ENCODE results near the gene ROS1. TPM values are rescaled to one million over a fixed set of nuclear protein-coding genes. Genes with fewer than 3 reads are reported as not detected.

The ROS1 gene
- polyA plus RNA-seq, 1 experiment, result not detected

GRCh38 chr6:117359581-117359980 is 66.2 kb downstream of the ROS1 start:
- Histone ChIP-seq H3K27ac (ENCODE audit: low read depth, low read length) (no peak overlapping the region), H3K27me3 (ENCODE audit: control insufficient read depth, insufficient read depth, low read length) (no peaks in the 10 kb centered on the region), H3K9me3 (ENCODE audit: control insufficient read depth, insufficient read depth, low read length) (no peaks in the 10 kb centered on the region), H3K4me3 (ENCODE audit: low read depth, low read length) (no peak overlapping the region)
- ChIA-PET CTCF (no interaction called here), POLR2A (no interaction called here)
- no peak for DNase-seq (ENCODE audit: low read depth, low spot score)
- TF ChIP-seq, protein P1, sequence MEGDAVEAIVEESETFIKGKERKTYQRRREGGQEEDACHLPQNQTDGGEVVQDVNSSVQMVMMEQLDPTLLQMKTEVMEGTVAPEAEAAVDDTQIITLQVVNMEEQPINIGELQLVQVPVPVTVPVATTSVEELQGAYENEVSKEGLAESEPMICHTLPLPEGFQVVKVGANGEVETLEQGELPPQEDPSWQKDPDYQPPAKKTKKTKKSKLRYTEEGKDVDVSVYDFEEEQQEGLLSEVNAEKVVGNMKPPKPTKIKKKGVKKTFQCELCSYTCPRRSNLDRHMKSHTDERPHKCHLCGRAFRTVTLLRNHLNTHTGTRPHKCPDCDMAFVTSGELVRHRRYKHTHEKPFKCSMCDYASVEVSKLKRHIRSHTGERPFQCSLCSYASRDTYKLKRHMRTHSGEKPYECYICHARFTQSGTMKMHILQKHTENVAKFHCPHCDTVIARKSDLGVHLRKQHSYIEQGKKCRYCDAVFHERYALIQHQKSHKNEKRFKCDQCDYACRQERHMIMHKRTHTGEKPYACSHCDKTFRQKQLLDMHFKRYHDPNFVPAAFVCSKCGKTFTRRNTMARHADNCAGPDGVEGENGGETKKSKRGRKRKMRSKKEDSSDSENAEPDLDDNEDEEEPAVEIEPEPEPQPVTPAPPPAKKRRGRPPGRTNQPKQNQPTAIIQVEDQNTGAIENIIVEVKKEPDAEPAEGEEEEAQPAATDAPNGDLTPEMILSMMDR (IDR thresholded peaks at IDR 0.05; ENCODE audit: low read depth, low read length), result no peak

DNA sequence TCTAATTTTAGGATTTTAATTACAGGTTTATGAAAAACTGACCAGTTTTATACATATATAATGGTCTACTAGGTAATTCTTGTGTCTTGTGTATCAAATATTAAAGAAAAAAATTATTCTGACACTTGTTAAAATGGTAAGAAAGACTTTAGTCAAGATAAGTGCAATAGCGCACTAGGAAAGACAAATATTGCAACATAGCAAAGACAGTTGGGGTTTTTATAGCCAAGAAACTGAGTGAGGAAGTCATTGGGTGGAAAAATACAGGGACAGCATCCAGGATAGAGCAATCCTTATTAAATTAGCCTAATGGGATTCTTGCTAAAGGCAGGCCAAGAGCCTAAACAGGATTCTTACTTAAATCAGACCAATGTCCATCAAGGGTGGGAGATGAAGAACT is 71.1 kb downstream of the ROS1 start:
- no peaks in the 10 kb centered on the region for H3K27me3 ChIP-seq (ENCODE audit: control insufficient read depth, insufficient read depth, low read length)
- H3K9me3 ChIP-seq (ENCODE audit: control insufficient read depth, insufficient read depth, low read length), result no peaks in the 10 kb centered on the region
- H3K27ac ChIP-seq (ENCODE audit: low read depth, low read length), result no peak overlapping the region
- H3K4me3 ChIP-seq (ENCODE audit: low read depth, low read length), result no peak overlapping the region
- TF ChIP-seq, protein P1 (IDR thresholded peaks at IDR 0.05; ENCODE audit: low read depth, low read length), result no peak
- ChIA-PET POLR2A (no interaction called here), CTCF (interaction anchor here (0.7 to 0.8 kb wide), 2 partner anchors 95 to 250 kb away, joined by 3 read pairs; no protein-coding TSS in a partner anchor)
- DNase-seq (ENCODE audit: low read depth, low spot score), result no peak

GRCh38 chr6:117352466-117353081 is 73.2 kb downstream of the ROS1 start:
- ChIA-PET CTCF (interaction anchor here (0.7 to 3.7 kb wide), 5 partner anchors 11 to 477 kb away, joined by 3 to 42 read pairs (median 3); no protein-coding TSS in a partner anchor), POLR2A (no interaction called here)
- no peak for DNase-seq (ENCODE audit: low read depth, low spot score)
- H3K4me3 ChIP-seq (ENCODE audit: low read depth, low read length), result no peak overlapping the region
- H3K9me3 ChIP-seq (ENCODE audit: control insufficient read depth, insufficient read depth, low read length), result no peaks in the 10 kb centered on the region
- TF ChIP-seq, protein P1 (IDR thresholded peaks at IDR 0.05; ENCODE audit: low read depth, low read length), result peak; percentile 62
- no peaks in the 10 kb centered on the region for H3K27me3 ChIP-seq (ENCODE audit: control insufficient read depth, insufficient read depth, low read length)
- no peak overlapping the region for H3K27ac ChIP-seq (ENCODE audit: low read depth, low read length)

DNA sequence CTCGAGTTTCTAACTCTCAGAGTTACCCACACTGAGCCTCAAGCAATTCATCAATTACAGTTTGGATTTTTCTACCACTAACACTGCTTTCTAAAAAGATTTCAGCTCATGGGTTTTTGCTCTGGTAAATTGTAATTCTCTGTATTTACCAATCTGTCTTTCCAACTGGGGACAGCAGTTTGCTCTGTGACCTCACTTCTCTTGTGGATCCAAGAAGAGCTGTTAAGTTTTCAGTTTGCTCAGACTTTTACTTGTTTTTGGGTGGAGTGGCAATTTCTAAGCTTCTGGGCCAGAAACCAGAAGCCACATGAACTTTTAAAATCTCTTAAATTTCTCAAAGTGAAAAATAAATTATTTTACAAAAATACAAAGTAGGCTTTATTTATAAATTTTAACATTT is 74.2 kb downstream of the ROS1 start:
- no peaks in the 10 kb centered on the region for H3K9me3 ChIP-seq (ENCODE audit: control insufficient read depth, insufficient read depth, low read length)
- ChIA-PET POLR2A (no interaction called here), CTCF (interaction anchor here (0.9 to 3.7 kb wide), 5 partner anchors 10 to 479 kb away, joined by 3 to 42 read pairs (median 5); no protein-coding TSS in a partner anchor)
- H3K4me3 ChIP-seq (ENCODE audit: low read depth, low read length), result no peak overlapping the region
- H3K27ac ChIP-seq (ENCODE audit: low read depth, low read length), result no peak overlapping the region
- H3K27me3 ChIP-seq (ENCODE audit: control insufficient read depth, insufficient read depth, low read length), result no peaks in the 10 kb centered on the region
- TF ChIP-seq, protein P1 (IDR thresholded peaks at IDR 0.05; ENCODE audit: low read depth, low read length), result no peak
- DNase-seq (ENCODE audit: low read depth, low spot score), result no peak

GRCh38 chr6:117346142-117346930 is 79.4 kb downstream of the ROS1 start:
- H3K27ac ChIP-seq (ENCODE audit: low read depth, low read length), result no peak overlapping the region
- no peak overlapping the region for H3K4me3 ChIP-seq (ENCODE audit: low read depth, low read length)
- ChIA-PET CTCF (interaction anchor here (0.6 to 5.0 kb wide), 15 partner anchors 9 to 488 kb away, joined by 3 to 68 read pairs (median 4); no protein-coding TSS in a partner anchor), POLR2A (no interaction called here)
- DNase-seq (ENCODE audit: low read depth, low spot score), result no peak
- TF ChIP-seq, protein P1 (IDR thresholded peaks at IDR 0.05; ENCODE audit: low read depth, low read length), result peak; percentile 49
- H3K9me3 ChIP-seq (ENCODE audit: control insufficient read depth, insufficient read depth, low read length), result no peaks in the 10 kb centered on the region
- H3K27me3 ChIP-seq (ENCODE audit: control insufficient read depth, insufficient read depth, low read length), result no peaks in the 10 kb centered on the region

Data from AG04450 (cell line).